ENCODE measurements around the gene ASS1. TPM values are rescaled to one million over a fixed set of nuclear protein-coding genes. Genes with fewer than 3 reads are reported as not detected.

Gene ASS1
- total RNA-seq, 1 donor from 2014 or later: 117 TPM

- TF ChIP-seq CTCF (IDR thresholded peaks at IDR 0.05; ENCODE audit: insufficient read depth, low read depth, low read length) (no peak), EZH2 (IDR thresholded peaks at IDR 0.05; ENCODE audit: insufficient read depth, low read length) (no peak)
- Histone ChIP-seq H3K9ac (ENCODE audit: low read length) (no peak overlapping the region), H4K20me1 (ENCODE audit: insufficient read depth, low read length) (no peaks in the 10 kb centered on the region), H3K36me3 (ENCODE audit: insufficient read depth, low read length) (no peaks in the 10 kb centered on the region), H2AFZ (ENCODE audit: low read depth, low read length) (no peak overlapping the region), H3K4me3 (ENCODE audit: insufficient read depth, low read depth, low read length) (no peak overlapping the region), H3K27me3 (ENCODE audit: insufficient read depth, low read length) (peaks cover 4% of the 10 kb centered on the region), H3K27ac (ENCODE audit: low read depth, low read length) (no peak overlapping the region), H3K79me2 (ENCODE audit: insufficient read depth, low read length) (no peaks in the 10 kb centered on the region), H3K4me2 (ENCODE audit: low read length) (no peak overlapping the region), H3K4me1 (ENCODE audit: insufficient read depth, low read length) (no peaks in the 10 kb centered on the region), H3K9me3 (ENCODE audit: insufficient read depth, low read depth, low read length) (no peaks in the 10 kb centered on the region)
- H3K4me1 Mint-ChIP-seq (ENCODE audit: low read depth, unreplicated experiment): no peaks in the 10 kb centered on the region
- FAIRE-seq (no peak), DNase-seq (ENCODE audit: low read depth) (no peak)
- peak overlapping the region; percentile 15 for H3K27ac Mint-ChIP-seq (ENCODE audit: unreplicated experiment)
- H3K9me3 Mint-ChIP-seq (ENCODE audit: unreplicated experiment): no peaks in the 10 kb centered on the region
- H3K4me3 Mint-ChIP-seq (ENCODE audit: unreplicated experiment): no peak overlapping the region
- H3K27me3 Mint-ChIP-seq (ENCODE audit: low read depth, unreplicated experiment): peaks cover 33% of the 10 kb centered on the region
- no peaks in the 10 kb centered on the region for H3K36me3 Mint-ChIP-seq (ENCODE audit: low read depth, unreplicated experiment)
These were observed 30.6 kb upstream of the ASS1 start for GRCh38 chr9:130414081-130414731.

GRCh38 chr9:130414910-130415746 lies 29.6 kb upstream of the ASS1 start:
- Mint-ChIP-seq H3K4me3 (ENCODE audit: unreplicated experiment) (no peak overlapping the region), H3K36me3 (ENCODE audit: low read depth, unreplicated experiment) (peaks cover 4% of the 10 kb centered on the region), H3K27ac (ENCODE audit: unreplicated experiment) (no peak overlapping the region), H3K27me3 (ENCODE audit: low read depth, unreplicated experiment) (peaks cover 30% of the 10 kb centered on the region), H3K9me3 (ENCODE audit: unreplicated experiment) (no peaks in the 10 kb centered on the region), H3K4me1 (ENCODE audit: low read depth, unreplicated experiment) (no peaks in the 10 kb centered on the region)
- no peak for TF ChIP-seq CTCF (IDR thresholded peaks at IDR 0.05; ENCODE audit: insufficient read depth, low read depth, low read length)
- no peak for TF ChIP-seq EZH2 (IDR thresholded peaks at IDR 0.05; ENCODE audit: insufficient read depth, low read length)
- H3K36me3 ChIP-seq (ENCODE audit: insufficient read depth, low read length): no peaks in the 10 kb centered on the region
- H3K4me1 ChIP-seq (ENCODE audit: insufficient read depth, low read length): no peaks in the 10 kb centered on the region
- H3K27ac ChIP-seq (ENCODE audit: low read depth, low read length): no peak overlapping the region
- peaks cover 2% of the 10 kb centered on the region for H3K27me3 ChIP-seq (ENCODE audit: insufficient read depth, low read length)
- H4K20me1 ChIP-seq (ENCODE audit: insufficient read depth, low read length): no peaks in the 10 kb centered on the region
- FAIRE-seq: no peak
- no peak overlapping the region for H3K4me2 ChIP-seq (ENCODE audit: low read length)
- H3K9me3 ChIP-seq (ENCODE audit: insufficient read depth, low read depth, low read length): no peaks in the 10 kb centered on the region
- DNase-seq (ENCODE audit: low read depth): no peak
- no peak overlapping the region for H3K9ac ChIP-seq (ENCODE audit: low read length)
- no peak overlapping the region for H3K4me3 ChIP-seq (ENCODE audit: insufficient read depth, low read depth, low read length)
- no peak overlapping the region for H2AFZ ChIP-seq (ENCODE audit: low read depth, low read length)
- H3K79me2 ChIP-seq (ENCODE audit: insufficient read depth, low read length): no peaks in the 10 kb centered on the region

Measured in astrocyte (in vitro differentiated cells and primary cell).